ENCODE measurements around the gene KRT71.

KRT71 gene

DNA sequence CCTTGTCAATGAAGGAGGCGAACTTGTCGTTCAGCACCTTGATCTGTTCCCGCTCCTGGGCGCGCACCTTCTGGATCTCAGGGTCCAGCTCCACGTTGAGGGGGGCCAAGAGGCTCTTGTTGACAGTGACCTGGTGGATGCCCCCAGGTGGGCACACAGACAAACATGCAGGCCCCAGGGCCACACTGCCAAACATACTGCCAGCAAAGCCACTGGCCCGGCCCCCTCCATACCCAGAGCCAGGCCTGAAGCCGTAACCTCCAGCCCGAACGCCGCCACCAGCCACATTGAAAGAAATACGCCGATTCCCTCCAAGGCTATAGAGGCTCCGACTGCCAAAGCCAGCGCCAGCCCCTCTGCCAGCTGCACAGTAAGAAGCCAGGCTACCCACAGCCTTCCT lies 20.4 kb upstream of the KRT71 start:
- no peak overlapping the region for H3K4me3 ChIP-seq (ENCODE audit: control insufficient read depth, low read depth, low read length)
- no peak for DNase-seq (ENCODE audit: low read depth)
- TF ChIP-seq, protein P1, sequence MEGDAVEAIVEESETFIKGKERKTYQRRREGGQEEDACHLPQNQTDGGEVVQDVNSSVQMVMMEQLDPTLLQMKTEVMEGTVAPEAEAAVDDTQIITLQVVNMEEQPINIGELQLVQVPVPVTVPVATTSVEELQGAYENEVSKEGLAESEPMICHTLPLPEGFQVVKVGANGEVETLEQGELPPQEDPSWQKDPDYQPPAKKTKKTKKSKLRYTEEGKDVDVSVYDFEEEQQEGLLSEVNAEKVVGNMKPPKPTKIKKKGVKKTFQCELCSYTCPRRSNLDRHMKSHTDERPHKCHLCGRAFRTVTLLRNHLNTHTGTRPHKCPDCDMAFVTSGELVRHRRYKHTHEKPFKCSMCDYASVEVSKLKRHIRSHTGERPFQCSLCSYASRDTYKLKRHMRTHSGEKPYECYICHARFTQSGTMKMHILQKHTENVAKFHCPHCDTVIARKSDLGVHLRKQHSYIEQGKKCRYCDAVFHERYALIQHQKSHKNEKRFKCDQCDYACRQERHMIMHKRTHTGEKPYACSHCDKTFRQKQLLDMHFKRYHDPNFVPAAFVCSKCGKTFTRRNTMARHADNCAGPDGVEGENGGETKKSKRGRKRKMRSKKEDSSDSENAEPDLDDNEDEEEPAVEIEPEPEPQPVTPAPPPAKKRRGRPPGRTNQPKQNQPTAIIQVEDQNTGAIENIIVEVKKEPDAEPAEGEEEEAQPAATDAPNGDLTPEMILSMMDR (conservative IDR thresholded peaks at IDR 0.05; ENCODE audit: control insufficient read depth, insufficient read depth, low read depth, low read length), result no peak

DNA sequence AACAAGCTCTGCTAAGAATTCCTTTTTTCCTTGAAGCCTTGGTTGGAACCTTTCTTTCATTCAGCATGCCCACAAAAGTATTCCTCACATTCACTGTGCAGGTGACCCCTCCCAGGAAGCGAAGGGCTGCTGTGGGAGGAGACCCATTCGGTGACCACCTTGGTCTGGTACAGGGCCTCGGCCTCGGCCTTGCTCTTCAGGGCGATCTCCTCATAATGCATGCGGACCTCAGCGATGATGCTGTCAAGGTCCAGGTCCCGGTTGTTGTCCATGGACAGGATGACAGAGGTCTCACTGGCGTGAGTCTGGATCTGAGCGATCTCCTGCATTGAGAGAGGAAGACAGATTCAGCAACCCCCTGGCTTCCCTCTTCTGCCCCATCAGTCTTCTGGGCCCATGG lies 17.6 kb upstream of the KRT71 start:
- DNase-seq (ENCODE audit: low read depth), result no peak

GRCh38 chr12:52568111-52568510 lies 15.2 kb upstream of the KRT71 start:
- TF ChIP-seq, protein P1 (conservative IDR thresholded peaks at IDR 0.05; ENCODE audit: control insufficient read depth, insufficient read depth, low read depth, low read length), result no peak

More for the DNA sequence above, 17.6 kb upstream of the KRT71 start:
- no peak overlapping the region for H3K4me3 ChIP-seq (ENCODE audit: control insufficient read depth, low read depth, low read length)
- TF ChIP-seq, protein P1 (conservative IDR thresholded peaks at IDR 0.05; ENCODE audit: control insufficient read depth, insufficient read depth, low read depth, low read length), result no peak

GRCh38 chr12:52566847-52567291 lies 13.9 kb upstream of the KRT71 start:
- DNase-seq (ENCODE audit: low read depth), result no peak
- TF ChIP-seq, protein P1 (conservative IDR thresholded peaks at IDR 0.05; ENCODE audit: control insufficient read depth, insufficient read depth, low read depth, low read length), result no peak
- H3K4me3 ChIP-seq (ENCODE audit: control insufficient read depth, low read depth, low read length), result no peak overlapping the region

More at GRCh38 chr12:52568111-52568510, 15.2 kb upstream of the KRT71 start:
- no peak for DNase-seq (ENCODE audit: low read depth)
- H3K4me3 ChIP-seq (ENCODE audit: control insufficient read depth, low read depth, low read length), result no peak overlapping the region

DNA sequence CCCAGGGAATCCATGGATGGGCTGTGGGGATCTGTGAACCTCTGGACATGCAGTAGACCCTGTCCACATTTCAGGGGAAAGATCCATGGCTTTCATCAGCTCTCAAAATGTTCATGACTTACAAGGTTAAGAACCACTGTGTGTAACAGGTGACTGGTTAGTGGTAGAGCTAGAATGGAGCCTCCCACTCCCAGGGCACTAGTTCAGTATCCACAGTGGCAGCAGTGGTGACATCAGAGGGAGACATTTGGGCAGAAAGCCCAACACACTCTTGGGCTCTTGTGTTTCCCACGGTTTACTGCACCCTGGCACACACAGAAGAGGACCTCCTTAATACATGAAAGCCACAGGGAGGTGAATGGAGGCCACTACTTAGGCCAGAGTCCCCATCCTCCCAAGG lies 11.6 kb upstream of the KRT71 start:
- no peak overlapping the region for H3K4me3 ChIP-seq (ENCODE audit: control insufficient read depth, low read depth, low read length)
- TF ChIP-seq, protein P1 (conservative IDR thresholded peaks at IDR 0.05; ENCODE audit: control insufficient read depth, insufficient read depth, low read depth, low read length), result no peak
- no peak for DNase-seq (ENCODE audit: low read depth)

DNA sequence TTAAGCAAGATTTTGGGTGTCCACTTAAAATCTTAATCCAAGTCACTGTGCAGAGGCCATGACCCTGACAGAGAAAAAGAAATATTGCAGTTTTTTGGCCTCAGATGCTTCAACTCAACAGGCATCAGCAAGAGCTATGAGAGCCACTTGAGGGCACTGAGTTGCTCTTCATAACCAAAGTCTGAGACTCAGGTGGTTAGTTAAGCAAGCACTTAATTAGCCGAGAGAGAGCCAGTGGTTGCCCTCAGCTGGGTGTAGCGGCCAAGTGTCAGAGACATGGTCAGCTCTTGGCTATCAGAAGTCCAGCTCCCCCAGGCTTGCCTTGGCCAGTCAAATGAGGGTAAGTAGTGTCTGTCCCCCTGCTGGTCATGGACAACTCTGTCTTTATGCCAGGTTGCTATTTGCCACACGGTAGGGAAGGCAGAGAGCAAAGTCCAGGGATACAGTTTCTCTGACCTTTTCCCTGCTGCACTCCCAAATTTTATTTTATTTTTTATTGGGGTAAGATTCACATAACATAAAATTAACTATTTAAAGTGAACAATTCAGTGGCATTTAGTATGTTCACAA lies 9.0 kb upstream of the KRT71 start:
- H3K4me3 ChIP-seq (ENCODE audit: control insufficient read depth, low read depth, low read length), result no peak overlapping the region
- peak; percentile 14 for DNase-seq (ENCODE audit: low read depth)
- TF ChIP-seq, protein P1 (conservative IDR thresholded peaks at IDR 0.05; ENCODE audit: control insufficient read depth, insufficient read depth, low read depth, low read length), result peak; percentile 35

- TF ChIP-seq, protein P1 (conservative IDR thresholded peaks at IDR 0.05; ENCODE audit: control insufficient read depth, insufficient read depth, low read depth, low read length), result no peak
- no peak overlapping the region for H3K4me3 ChIP-seq (ENCODE audit: control insufficient read depth, low read depth, low read length)
- no peak for DNase-seq (ENCODE audit: low read depth)
These were observed 7.0 kb upstream of the KRT71 start for GRCh38 chr12:52559979-52560378.
